GM18505 (cell line): ENCODE results near the gene GPR180.
"Not testable (repeated sequence)": the region's sequence is repeated elsewhere in the genome, so short reads cannot be mapped to it uniquely, and the experiment has no call there.

Experiments used
- ATAC-seq: cut with Tn5 transposase; IDR thresholded peaks from one replicate; pipeline ENCODE4 v1.9.1; 2021; ENCODE audit not compliant: unreplicated experiment
- POLR2A ChIP-seq: IDR thresholded peaks from 4 replicates; pipeline ENCODE4 v1.6.1; 2011; ENCODE audit warnings: borderline replicate concordance; ENCODE audit not compliant: insufficient read depth, insufficient read length; ENCODE audit errors: extremely low read depth

GPR180 gene

DNA sequence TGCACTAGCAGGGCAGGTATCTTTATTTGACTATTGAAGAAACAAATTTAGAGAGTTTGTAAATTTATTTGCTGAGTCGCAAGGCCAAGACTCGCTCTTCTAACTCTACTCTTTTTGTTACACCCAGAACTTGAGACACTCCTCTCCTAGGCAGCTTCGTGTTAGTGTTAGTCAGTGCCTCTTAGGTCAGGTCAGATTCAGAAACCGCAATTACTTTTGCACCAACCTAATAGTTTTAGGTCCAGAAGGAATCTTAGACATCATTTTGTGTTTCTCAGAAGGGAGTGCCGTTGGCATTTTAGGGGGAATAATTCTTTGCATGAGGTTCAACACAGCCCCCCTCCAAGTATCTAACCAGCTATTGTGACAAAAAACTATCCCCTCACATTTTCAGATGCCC is 8.8 kb downstream of the GPR180 start:
- no peak for ATAC-seq
- TF ChIP-seq POLR2A = no peak

- no peak for ATAC-seq
- no peak for TF ChIP-seq POLR2A
Observed at GRCh38 chr13:94612050-94612449, 10.4 kb downstream of the GPR180 start.

GRCh38 chr13:94613051-94613450 is 11.4 kb downstream of the GPR180 start:
- TF ChIP-seq POLR2A = no peak
- ATAC-seq = no peak

DNA sequence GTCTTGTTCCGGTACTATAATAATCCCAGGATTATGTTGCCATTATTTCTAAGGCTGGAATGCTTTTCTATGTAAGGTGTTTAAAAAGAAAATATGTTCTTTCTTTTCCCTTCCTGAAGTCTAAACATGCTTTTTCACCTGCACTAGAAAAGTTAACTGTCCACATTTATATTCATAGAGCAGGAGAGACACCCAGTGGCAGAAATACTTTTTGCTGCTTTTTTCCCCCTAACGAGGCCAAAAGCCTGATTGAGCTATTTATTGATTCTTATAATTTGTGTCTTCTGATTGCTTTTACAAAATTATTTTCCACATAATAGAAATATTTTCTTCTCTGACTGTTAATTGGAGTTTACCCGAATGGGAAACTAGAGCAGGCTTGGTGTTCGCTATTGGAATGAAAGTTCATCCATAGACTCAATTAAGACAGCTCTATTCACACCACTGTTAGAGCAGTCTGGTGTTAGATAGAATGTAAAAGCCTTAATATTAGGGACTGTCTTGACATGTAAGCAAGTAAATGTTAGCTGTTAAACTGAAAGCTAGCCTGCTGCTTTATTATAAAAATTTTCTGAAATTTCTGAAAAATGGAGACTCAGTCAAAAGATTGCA is 15.8 kb downstream of the GPR180 start:
- no peak for TF ChIP-seq POLR2A
- ATAC-seq = no peak

DNA sequence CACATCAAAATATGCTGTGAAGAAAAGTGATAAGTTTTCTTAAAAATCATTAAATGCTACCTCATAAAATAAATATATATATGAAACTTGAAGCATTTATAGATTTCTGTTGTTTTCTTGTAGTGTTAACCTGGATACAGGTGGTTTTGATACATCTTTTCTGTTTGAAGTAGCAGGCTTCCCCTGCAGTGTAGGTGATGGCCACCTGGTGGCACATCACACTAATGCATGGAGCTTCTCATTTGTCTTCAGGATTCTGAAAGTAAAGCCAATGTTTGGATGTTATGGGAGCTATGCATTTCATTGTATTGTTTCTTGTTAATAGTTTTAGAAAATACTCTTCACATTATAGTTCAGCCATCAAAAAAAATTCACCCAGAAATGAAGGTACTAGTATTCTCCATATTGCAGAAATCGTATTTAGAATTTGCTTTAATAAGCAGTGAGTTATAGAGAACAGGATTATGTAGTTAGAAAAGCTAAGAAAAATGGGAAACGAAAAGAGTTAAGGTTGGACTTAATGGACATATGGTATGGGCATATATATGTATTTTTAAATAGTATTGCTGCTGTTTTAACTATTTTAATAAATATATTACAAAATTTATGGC is 18.7 kb downstream of the GPR180 start:
- no peak for TF ChIP-seq POLR2A
- peak; percentile 84 for ATAC-seq

DNA sequence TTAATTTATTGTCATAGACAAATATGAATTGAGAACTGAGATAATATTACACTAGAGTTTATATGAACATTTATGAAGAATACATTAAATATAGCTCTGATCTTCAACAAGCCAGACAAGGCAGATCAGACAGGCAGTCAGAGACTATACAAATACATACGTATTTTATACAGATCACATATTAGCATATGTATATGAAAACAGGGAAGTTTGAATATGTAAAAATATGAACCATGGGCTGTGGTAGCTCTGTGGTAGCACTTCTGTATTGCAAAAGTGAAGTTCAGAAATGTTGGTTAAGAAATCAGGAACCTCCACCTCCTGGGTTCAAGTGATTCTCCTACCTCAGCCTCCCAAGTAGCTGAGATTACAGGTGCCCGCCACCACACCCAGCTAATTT is 20.7 kb downstream of the GPR180 start:
- TF ChIP-seq POLR2A = no peak
- no peak for ATAC-seq

DNA sequence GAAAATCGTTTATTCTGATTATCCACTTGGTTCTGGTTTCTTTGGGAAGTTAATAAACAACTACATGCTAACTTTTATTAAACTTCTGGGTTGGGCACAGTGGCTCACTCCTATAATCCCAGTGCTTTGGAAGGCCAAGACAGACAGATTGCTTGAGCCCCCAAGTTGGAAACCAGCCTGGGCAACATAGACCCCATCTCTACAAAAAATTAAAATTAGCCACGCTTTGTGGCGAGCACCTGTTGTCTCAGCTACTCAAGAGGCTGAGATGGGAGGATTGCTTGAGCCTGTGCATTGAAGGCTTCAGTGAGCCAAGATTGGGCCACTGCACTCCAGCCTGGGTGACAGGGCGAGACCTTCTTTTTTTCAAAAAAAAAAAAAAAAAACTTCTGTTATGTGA is 21.7 kb downstream of the GPR180 start:
- TF ChIP-seq POLR2A = no peak
- no peak for ATAC-seq

- TF ChIP-seq POLR2A = no peak
Observed at GRCh38 chr13:94630858-94631257, 29.2 kb downstream of the GPR180 start.

DNA sequence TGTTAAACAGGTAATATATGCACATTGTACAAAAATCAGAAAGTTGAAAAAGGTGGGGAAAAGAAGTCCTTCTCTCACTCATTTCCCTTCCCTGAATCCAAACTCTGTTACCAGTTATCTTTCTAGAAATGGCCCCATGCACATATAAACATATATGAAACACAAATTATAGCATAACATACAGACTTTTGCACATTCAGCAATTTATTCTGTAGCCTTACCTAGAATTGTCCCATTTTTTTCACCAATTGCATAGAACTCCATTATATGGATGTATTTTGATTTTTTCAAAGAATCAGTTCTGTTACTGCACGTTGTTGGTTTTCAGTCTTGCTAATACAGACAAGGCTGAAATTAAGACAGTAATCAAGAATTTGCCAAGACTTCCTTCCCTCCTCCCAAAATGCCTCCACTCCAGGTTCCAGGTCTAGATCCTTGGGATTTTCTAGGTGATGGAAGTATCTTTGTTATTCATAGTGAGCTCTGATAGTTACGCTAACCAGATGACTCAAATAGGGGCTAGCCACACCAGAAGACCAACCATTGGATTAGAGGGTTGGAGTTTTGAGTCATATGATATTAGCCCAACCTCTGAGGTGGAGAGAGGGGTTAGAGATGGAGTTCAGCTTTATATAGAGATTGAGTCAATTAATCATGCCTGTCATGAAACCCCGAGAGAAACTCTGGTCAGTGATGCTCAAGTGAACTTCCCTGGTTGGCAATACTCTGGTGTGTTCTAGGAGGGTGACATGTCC is 30.7 kb downstream of the GPR180 start:
- no peak for ATAC-seq
- no peak for TF ChIP-seq POLR2A

More at GRCh38 chr13:94630858-94631257, 29.2 kb downstream of the GPR180 start:
- no peak for ATAC-seq

DNA sequence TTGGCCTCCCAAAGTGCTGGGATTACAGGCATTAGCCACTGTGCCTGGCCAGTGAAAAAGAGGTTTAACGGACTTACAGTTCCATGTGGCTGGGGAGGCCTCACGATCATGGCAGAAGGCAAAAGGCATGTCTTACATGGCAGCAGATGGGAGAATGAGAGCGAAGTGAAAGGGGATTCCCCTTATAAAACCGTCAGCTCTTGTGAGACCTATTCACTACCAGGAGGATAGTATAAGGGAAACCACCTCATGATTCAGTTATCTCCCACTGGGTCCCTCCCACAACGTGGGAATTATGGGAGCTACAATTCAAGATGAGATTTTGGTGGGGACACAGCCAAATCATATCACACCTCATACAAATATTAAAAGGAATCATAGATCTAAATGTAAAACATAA is 34.4 kb downstream of the GPR180 start:
- ATAC-seq = not testable (repeated sequence)

GRCh38 chr13:94636942-94637578 is 35.4 kb downstream of the GPR180 start:
- ATAC-seq = no peak
- TF ChIP-seq POLR2A = no peak

DNA sequence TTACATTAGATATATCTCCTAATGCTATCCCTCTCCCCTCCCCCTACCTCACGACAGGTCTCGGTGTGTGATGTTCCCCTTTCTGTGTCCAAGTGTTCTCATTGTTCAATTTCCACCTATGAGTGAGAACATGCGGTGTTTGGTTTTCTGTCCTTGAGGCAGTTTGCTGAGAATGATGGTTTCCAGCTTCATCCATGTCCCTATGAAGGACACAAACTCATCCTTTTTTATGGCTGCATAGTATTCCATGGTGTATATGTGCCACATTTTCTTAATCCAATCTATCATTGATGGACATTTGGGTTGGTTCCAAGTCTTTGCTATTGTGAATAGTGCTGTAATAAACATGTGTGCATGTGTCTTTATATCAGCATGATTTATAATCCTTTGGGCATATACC is 36.0 kb downstream of the GPR180 start:
- ATAC-seq = not testable (repeated sequence)

DNA sequence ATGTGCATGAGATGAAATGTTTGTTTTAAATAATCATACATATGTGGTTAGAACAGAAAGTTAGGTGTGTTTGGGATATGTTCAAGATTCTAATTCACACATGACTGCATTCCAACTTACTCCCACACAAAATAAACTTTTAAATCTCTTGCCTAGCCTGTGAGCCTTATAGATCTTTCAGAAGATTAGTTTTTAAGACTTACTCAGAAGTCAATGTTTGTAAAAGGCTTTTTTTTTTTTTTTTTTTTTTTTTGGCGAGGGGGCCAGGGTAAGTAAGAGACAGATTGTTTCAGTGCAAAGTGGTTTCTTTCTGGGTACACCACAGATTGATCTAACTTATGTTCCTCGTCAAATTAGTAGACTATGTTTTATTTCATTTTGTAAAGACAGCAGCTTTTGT is 39.1 kb downstream of the GPR180 start:
- no peak for ATAC-seq
- no peak for TF ChIP-seq POLR2A

DNA sequence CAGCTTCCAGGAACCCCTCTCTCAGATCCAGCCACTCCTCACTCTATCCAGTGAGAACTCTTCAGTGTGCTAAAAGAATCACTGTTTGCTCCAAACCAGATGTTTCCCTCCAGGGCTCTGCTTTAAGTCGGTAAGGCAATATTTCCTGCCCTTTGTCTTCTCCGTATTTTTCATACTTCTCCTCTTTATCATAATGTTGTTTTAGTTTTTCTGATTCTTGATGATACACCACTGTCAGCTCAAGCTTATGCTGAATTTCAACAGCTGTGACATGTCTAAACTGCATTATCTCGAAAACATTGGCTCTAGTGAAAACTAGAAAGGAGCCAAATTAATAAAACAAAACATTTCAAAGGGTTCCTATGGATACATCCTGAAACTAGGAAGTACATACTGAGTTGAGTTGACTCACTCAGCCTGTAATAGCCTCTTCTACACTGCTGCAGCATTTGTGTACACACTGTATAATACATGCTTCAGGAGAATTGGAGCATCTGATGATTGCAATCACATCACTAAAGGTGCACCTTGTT is 39.8 kb downstream of the GPR180 start:
- no peak for ATAC-seq
- TF ChIP-seq POLR2A = no peak

DNA sequence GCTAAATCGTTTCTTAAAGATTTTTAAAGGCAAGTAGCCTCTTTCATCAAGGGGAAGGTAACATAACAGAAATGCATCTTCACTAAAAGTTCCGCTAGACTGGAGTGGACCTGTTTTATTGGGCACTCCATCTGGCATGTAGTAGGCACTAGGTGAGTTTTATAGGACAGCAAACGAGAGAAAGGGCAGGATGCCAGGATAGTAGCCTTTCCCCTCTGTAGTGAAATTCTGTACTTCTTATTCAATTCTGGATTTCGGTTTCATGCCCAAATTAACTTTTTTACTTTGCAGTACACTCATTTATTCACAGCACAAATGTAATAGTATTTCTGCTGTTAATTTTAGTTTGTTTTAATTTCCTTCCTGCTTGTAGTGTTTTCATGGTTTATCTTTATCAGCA is 45.2 kb downstream of the GPR180 start:
- peak; percentile 64 for ATAC-seq
- no peak for TF ChIP-seq POLR2A
